ENCODE measurements around the gene CLMN.
"Not testable (repeated sequence)": the region's sequence is repeated elsewhere in the genome, so short reads cannot be mapped to it uniquely, and the experiment has no call there.

The CLMN gene

DNA sequence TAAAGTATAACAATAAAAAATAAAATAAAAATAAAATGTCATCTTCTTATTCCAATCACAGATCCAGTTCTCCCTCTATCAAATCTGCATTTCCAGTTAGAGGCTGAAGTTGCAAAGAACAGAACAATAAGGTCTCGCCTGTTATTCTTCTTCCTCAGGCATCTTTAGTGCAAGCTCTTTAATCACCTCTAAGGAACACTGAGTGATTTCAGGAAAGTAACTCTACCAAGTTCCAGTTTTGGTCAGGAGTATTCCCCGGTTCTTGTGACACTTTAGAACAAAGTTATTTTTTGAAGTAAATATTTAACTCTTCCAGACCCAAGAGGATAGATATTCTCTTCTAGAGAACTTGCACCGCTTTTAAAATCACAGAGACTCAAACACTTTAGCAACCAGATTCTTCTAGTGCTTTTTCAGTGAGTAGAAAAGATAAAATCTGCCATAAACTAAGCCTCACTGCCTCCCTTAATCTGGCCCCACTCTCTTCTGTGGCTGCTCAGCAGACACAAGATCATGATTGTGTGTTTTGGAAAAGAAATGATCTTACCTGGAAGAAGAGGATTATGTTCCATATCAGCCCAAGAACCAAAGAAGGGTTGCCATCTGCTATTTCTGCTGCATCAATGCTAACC is 104.5 kb downstream of the CLMN start:
- peak; percentile 62 for DNase-seq

DNA sequence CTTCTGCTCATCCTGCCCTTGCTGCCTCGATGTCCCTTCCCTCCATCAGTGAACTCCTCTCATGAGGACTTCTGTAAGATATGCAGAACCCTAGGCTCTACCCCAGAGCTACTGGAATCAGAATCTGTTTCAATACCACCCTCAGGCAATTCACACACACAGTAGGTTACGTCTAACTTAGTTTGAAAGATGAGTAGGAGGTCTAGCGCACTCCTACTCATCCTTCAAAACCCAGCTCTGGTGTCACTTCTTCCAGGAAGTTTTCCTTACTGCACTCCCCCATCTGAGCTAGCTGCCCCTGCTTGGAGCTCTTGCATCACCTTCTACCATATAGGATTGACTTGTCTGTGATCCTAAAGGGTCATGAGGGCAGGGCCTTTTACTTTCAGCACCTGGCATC is 105.9 kb downstream of the CLMN start:
- no peak for DNase-seq

DNA sequence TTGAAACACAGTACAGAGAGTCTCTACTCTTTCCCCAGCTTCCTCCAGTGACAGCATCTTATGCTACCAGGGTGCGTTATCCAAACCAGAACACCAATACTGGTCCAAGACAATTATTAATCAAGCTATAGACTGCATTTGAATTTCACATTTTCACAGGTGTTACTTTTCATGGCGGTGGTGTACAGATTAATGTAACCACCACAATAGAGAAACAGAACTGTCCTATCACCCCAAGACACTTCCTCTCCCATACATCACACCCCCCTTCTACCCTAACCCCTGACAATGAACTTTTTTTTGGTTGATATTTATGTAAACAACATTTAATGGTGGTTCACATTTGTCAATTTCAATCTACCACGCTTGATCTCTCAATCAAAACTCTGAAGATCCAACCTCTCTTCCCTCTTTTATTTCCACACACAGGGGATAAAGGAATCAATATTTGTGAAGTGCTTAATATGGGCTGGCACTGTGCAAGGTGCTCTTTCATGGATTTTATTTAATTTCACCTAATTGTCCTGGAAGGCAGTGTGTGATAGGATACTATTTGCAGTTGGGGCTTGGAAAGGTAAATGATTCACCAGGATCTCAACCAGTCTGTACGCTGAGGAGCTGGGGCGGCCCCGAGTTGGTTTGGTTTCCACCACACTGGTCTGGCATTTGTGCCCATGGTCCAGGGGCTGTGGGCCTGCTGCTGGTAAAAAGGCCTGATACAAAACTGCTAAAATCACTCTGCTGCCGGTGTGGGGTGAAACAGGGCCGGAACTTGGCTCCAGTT is 107.8 kb downstream of the CLMN start:
- no peak for DNase-seq

DNA sequence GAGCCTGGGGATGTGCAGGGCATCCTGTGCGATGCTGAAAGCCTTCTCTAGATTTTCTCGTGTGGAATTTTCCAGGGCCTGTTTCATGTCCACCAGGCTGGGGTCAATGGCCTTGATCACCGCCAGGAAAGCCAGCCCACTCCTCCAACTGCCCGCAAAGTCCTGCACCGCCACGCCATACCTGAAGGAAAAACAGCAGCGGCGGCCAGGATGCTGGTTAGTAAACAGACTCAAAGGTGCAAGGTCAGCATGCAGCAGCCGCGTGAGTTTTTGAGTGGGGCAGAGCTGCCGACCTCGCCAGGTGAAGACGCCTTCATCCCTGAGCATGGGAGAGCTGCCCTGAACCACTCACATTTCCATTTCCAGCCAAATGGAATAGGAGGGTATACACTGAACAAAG is 109.0 kb downstream of the CLMN start:
- DNase-seq = no peak

DNA sequence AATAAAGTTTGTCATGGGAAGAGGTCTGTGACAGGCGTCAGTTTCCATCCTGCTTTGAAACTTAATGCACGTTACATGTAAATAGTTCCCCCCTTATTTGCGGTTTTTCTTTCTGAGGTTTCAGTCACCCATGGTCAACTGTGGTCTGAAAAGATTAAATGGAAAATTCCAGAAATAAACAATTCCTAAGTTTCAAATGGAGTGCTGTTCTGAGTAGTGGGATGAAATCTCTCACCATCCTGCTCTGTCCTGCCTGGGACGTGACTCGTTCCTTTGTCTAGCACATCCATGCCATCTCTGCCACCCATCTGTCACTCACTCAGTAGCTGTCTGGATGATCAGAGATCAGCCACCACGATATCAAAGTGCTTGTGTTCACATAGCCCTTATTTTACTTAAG is 111.1 kb downstream of the CLMN start:
- peak; percentile 24 for DNase-seq

DNA sequence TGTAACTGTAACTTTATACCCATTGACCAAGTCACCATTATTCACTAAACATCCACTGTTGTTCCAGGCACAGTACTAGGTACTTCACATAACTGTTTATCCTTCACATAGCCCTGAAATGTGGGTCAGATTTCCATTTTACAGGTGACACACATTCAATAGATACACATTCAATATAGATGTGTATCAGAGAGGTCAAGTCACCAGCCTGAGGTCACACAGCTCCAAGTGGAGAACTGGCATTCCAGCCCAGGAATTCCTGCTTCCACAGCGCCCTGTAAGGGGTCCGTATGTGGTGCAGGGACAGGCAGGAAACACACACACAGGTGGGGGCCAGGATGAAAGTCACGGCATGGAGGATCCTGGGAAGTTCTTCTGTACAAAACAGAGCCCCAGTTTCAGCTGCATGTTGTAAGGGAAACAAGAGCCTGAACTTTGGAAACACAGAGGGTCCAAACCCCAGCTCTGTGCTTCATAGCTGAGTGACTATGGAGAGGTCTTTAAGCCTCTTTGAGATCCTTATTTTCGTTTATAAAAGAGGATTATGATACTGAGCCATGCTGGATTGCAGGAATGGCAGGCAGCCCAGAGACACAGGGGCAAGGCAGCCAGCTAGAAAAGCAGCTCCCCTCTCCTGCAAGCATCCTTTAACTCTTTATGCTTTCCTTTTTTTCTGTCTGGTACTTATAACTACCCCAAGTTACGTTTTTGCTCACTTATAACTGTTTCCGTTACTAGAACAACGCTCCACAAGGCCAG is 112.1 kb downstream of the CLMN start:
- peak; percentile 75 for DNase-seq

DNA sequence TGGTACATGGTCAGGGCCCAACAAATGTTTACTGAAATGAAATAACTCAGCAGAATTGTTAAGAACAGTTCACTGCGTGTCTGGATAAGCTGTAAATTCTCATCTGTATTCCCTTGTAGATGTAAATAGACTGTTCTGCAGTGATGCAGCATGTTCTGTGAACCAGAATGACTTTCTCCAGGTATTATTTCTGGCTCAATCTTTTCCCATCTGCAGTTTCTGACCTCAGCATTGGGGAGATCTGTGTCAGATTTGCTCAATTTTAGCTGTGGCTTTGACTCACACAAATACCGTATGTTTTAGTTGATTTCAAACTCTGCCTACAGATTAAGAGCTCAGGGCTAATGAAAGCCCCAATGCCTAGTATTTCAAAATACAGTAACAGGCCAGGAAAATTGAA is 113.2 kb downstream of the CLMN start:
- no peak for DNase-seq

DNA sequence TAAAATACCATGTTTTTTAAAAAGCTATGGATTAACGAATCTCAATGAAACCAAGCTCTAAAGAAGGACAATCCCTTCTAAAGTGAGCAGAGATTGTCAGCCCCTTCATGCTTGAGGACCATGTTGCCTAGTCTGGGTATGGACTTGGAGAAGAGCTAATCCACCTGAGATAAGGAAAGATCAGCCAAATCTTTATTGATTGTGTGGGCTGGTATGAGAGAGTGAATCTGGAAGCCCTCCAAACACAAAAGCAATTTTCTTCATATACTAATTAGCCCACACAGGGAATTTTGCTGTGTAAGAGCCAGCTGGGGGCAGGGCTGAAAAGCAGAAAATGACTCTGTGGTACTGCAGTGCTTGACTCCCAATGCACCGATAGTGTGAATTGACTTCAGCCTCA is 115.0 kb downstream of the CLMN start:
- DNase-seq = peak; percentile 15

DNA sequence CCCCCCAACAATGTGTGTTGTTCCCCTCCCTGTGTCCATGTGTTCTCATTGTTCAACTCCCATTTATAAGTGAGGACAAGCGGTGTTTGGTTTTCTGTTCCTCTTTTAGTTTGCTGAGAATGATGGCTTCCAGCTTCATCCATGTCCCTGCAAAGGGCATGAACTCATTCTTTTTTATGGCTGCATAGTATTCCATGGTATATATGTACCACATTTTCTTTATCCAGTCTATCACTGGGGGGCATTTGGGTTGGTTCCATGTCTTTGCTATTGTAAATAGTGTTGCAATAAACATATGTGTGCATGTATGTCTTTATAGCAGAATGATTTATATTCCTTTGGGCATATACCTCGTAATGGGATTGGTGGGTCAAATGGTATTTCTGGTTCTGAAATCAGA is 118.0 kb downstream of the CLMN start:
- DNase-seq = not testable (repeated sequence)

DNA sequence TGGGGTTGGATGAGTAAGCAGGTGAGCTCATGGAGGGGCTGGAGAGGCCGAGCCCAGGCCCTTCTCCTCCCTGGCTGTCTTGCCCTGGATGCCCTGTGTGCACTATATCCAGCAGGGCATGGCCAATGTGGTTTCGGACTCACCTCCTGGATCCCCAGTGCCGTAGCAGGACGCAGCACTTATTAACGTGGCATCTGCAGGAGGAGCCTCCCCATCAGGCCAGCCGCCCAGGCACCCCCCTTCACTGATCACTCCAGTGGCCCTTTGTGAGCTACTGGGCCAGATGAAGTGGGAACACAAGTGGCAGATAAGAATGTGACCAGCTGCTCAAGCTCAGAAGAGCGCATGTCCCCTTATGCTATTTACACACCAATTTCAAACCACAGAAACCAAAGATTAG is 119.3 kb downstream of the CLMN start:
- DNase-seq = peak; percentile 55

DNA sequence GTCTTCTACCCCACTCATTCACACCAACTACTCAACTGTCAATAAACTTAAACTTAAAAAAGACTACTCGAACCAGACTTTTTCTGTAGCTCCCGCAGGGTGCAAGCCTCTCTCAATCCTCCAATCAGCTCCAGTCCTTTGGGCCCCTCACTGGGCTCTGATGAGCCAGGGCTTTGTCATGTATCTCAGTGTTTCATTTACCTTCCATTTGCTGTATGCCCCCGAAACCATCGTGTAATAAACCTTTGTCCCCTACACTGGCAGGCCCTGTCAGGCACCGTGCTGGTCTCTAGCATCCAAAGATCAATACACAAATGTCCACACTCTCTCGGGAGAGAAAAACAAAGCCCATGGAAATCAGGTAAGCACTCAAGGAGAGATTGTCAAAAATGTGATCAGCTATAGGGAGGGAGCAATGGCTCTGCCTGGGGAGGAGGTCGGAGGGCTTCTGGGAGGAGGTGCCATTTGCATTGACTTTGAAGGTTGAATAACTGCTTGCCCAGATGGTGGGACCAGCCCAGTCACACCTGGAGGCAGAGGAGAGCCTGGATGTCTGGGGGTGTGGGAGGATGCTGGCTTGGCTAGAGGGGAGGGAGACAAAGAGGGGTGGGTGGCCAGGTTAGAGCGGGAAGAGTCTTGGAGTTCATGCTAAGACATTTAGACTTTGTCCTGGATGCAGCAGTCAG is 120.3 kb downstream of the CLMN start:
- no peak for DNase-seq

DNA sequence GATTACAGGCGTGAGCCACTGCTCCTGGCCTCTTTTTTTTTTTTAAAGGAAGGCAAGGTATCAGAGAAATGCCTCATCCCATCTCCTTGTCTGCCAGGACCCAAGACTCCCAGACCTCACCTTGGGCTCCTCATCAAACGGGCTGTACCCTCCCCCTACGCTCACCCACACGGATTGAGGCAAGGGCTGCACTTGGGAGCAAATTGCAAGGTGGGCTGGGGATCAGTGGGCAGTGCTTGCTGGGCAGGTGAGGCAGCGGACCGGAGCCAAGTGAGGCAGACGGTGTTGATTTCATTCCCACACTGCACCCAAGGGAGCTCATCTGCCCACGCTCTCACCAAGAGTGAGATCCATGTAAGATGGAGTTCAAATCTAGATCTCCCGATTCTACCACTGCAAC is 121.4 kb downstream of the CLMN start:
- no peak for DNase-seq

DNA sequence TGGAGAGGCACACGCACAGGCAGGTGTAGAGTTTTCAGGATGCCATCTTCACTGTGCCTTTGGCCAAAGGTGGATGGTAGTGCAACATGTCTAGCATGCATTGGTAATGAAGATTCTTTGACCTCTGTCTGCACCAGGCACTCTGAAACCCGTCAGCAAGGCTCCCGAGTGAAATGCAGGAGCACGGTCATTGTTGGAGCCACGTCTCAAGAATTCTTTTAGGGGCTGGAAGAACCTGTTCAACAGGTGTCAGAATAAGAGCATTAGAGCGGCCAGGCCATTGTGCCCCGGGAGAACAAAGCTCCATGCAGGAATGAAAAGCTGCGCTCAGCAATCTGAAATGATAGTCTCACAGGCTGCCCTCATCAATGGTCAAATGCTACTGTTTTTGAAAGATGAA is 122.2 kb downstream of the CLMN start:
- DNase-seq = no peak

DNA sequence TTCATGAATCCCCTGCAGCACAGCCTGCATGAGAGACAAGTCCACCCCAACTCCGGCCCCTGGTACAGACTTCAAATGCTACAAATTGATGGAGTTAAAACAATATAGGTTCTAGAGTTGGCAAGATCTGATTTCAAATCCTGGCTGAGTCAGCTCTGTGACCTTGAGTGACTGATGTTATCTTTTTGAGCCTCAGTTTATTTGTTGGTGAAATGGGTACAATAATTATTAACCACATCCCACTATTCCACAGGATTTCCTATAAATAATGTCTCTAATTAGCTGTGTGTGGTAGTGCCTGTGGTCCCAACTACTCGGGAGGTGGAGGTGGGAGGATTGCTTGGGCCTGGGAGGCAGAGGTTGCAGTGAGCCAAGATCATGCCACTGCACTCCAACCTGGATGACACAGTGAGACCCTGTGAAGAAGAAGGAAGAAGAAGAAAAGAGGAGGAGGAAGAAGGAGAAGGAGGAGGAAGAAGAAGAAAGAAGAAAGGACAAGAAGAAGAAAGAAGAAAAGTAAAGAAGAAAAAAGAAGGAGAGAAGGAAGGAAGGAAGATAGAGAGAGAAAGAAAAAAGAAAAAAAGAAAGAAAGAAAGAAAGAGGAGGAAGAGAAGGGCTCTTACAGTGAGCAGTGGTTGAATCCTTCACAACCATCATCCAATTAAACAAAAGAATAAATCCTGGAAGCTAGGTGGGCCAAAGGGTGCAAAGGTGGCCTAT is 122.7 kb downstream of the CLMN start:
- no peak for DNase-seq

DNA sequence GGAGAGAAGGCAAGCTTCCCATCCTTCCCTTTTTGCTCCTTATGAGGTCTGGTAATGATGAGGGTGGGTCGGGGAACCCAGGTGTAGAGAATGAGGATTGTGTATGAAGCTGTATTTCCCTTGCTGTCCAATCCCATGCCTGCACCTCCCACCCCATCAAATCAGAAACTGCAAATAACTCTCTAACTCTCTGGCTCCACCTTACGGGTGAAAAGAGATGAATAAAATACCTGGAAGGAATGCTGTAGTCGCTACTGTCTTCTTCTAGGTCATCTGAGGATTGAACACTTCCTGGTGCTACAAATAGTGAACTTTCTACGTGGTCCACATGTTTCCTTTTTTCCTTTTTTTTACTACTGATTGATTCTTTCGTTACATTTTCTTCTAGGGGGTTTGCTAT is 123.4 kb downstream of the CLMN start:
- DNase-seq = peak; percentile 63

DNA sequence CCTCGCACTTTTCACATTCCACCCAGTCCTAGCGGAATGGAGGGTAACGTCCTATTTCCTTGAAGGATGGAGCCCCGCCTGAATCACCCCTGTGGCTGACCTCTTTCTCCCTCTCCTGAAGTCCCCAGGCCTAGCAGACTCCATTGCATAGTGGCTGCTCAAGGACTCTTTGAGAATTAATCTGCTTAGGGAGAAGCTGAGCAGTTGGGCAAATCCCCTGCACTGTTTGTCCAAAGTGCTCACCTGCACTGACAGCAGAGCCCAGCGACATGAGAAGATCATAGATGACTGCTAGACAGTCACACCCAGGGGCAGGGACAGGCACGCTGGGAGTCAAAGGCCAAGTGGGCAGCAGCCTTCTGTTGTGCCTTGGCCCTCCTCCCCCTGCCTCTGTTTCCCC is 124.7 kb downstream of the CLMN start:
- peak; percentile 86 for DNase-seq

DNA sequence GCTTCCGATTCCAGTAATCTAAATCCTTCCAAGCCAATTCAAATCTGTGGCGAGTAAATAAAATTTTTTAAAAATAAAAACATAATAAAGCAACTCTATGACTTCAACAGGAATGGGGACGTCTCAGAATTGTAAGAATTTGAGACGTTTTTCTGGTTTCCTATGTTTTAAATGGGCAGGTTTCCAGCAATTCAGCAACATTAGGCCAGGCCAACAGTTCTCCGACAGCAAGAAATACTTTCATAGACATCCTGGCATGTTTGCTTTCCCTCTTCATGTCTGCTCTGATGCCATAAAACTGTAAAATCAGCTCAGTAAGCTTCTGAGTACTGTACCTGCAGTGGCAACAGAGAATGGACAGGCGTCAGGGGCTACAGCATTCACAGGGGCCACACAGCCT is 126.6 kb downstream of the CLMN start:
- no peak for DNase-seq

DNA sequence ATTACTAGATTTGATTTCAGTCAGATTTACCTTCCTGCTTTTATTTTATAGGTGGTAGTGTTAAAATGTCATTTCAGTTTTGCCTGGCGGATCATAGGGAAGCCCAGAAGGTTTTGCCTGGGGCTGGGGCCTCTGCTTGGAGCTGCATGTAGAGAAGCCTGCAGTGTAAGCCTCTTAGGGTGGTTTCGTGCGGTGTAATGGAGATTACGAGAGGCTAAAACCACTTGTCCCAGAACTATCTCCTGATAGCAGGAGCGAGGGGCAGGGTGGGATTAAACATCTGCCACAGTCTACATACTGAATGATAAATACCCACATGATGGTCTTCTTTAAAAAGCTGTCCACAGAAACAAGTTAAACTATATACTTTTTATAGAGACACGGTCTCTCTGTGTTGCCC is 127.4 kb downstream of the CLMN start:
- peak; percentile 96 for DNase-seq

DNA sequence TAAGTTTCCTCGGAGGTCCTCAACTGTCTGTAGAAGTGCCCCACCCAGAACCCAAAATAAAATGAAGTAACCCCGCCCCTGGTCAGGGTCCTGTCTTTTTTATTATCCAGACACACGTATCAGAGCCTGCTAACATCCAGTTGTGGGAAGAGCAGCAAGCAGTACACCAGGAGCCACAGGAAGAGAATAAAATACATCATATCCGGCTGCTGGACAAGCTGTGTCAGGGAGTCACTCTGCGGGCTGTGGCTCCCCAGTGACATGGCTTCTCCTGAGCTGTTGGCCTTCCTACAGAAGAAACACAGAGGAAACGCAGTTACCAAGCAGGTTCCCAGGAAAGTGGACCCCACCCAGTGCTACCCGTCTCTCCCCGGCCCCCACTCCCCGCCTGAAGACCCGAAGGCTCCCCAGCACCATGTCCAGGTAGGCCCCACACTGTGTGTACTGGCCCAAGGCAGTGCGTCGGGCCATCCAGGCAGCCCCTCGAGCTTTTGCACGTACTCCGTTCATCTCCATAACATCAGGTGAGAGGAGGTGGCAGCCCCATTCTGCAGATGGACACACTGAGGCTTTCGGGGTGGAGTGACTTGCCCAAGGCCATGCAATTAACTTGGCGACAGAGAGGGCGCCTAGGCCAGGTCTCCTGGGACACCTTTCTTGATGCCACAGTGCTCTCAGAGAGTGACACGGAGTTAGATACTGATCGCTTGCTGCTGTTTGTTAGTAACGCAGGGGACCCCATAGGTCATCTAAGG is 128.1 kb downstream of the CLMN start:
- DNase-seq = peak; percentile 39

DNA sequence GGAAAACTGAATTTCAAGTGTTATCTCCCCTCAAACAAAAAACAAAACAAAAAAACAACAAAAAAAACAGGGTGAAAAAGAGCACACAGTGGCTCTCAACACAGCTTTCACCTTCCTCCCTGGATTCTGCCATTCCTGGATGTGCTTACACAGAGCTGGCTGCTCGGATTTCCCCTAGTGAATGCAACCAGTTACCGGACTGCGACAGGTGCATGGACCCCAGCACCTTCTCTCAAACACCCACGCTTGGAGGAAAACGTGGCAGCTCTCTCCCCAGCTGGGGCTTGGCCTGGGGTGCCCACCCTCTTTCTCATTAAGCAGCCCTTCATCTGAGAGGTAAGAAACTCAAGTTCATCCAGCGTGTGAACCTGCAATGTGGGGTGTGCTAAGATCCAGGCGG is 128.9 kb downstream of the CLMN start:
- no peak for DNase-seq

DNA sequence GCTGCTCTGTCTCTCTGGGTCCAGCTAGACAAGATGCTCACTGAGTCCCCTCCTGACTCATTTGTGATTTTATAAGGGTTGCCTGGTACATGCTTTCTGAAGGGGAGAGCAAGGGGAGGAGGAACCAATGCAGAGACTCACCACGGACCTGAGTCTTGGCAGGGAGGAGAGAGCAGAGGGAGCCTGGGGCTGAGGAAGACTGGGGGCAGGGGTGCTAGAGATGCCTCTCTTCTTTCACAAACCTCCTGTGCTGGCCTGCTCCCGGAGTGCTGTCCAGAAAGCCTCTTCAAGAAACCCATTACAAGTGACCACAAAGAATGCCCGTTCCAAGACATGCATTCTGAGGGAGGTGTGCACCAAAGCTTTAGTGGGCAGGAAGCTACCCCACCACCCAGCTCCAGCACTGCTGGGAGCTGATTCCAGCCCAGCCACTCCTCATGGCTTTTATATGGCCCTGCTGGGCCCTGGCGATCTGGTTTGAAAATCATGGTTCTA is 129.3 kb downstream of the CLMN start:
- no peak for DNase-seq
